ENCODE data around the gene DTX1. TPM values are rescaled to one million over a fixed set of nuclear protein-coding genes. Genes with fewer than 3 reads are reported as not detected.

Gene DTX1
- polyA plus RNA-seq, 1 donor (not counting 4 experiments of a cell fraction or from before 2014, with no cell fraction given), result not detected

DNA sequence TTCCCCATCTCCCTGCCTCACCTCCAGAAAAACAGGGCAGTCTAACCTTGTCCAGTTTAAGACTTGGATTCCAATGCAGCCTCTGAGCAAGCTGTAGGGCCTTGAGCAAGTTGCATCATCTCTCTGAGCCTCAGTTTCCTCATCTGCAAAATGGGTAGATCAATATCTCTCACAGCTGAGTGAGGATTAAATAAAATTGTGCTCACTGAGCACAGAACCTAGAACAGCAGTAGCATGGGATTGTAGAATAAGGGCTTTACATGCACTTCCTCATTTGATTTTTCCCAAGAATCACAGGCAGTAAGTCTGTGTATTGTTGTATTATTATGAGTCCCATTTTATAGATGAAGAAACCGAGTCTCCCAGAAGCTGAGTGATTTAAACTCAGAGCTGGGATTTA, 2.0 kb downstream of the DTX1 start:
- H3K4me3 ChIP-seq (ENCODE audit: control insufficient read depth in 2 of 3, extremely low read depth in 1 of 3, insufficient read depth in 2 of 3, low read depth in 1 of 3, low read length in 3 of 3), result no peak overlapping the region
- dilution Hi-C loops (cut with MboI; ENCODE audit: extremely low pct_ligation_motif_present, low sequenced_read_pairs), result loop anchor here (25.0 kb wide), 1 partner anchor 104 kb away; no protein-coding TSS in a partner anchor
- no peak overlapping the region for H3K9ac ChIP-seq (ENCODE audit: control insufficient read depth, extremely low read depth, insufficient read depth, low read length)
- no peak overlapping the region for H2AFZ ChIP-seq (ENCODE audit: control insufficient read depth, low read length)
- no peak overlapping the region for H3K27ac ChIP-seq (ENCODE audit: control insufficient read depth, insufficient read depth, low read length)
- no peak for FAIRE-seq
- H3K27me3 ChIP-seq (ENCODE audit: control insufficient read depth, extremely low read depth, insufficient read depth, low read length), result peaks cover 49% of the 10 kb centered on the region
- H3K36me3 ChIP-seq (ENCODE audit: control insufficient read depth in 2 of 2, extremely low read depth in 1 of 2, insufficient read depth in 2 of 2, low read length in 2 of 2), result no peaks in the 10 kb centered on the region
- TF ChIP-seq EZH2 (IDR thresholded peaks at IDR 0.05; ENCODE audit: low read length), result no peak
- TF ChIP-seq, protein P1, sequence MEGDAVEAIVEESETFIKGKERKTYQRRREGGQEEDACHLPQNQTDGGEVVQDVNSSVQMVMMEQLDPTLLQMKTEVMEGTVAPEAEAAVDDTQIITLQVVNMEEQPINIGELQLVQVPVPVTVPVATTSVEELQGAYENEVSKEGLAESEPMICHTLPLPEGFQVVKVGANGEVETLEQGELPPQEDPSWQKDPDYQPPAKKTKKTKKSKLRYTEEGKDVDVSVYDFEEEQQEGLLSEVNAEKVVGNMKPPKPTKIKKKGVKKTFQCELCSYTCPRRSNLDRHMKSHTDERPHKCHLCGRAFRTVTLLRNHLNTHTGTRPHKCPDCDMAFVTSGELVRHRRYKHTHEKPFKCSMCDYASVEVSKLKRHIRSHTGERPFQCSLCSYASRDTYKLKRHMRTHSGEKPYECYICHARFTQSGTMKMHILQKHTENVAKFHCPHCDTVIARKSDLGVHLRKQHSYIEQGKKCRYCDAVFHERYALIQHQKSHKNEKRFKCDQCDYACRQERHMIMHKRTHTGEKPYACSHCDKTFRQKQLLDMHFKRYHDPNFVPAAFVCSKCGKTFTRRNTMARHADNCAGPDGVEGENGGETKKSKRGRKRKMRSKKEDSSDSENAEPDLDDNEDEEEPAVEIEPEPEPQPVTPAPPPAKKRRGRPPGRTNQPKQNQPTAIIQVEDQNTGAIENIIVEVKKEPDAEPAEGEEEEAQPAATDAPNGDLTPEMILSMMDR (optimal IDR thresholded peaks at IDR 0.05 in 1 of 3, IDR thresholded peaks at IDR 0.05 in 1 of 3, conservative IDR thresholded peaks at IDR 0.05 in 1 of 3; ENCODE audit: extremely low read depth in 1 of 3, insufficient read depth in 2 of 3, low read length in 3 of 3), result no peak
- no peaks in the 10 kb centered on the region for H3K9me3 ChIP-seq (ENCODE audit: control insufficient read depth, low read depth, low read length)
- no peaks in the 10 kb centered on the region for H3K4me1 ChIP-seq (ENCODE audit: control insufficient read depth, extremely low read depth, insufficient read depth, low read length)
- peaks cover 4% of the 10 kb centered on the region for H4K20me1 ChIP-seq (ENCODE audit: control insufficient read depth, extremely low read depth, insufficient read depth, low read length)
- DNase-seq (ENCODE audit: low read depth, low spot score), result no peak
- H3K9me1 ChIP-seq (ENCODE audit: control insufficient read depth, extremely low read depth, insufficient read depth, low read length), result no peaks in the 10 kb centered on the region
- no peaks in the 10 kb centered on the region for H3K79me2 ChIP-seq (ENCODE audit: control insufficient read depth, insufficient read depth, low read length)
- no peak overlapping the region for H3K4me2 ChIP-seq (ENCODE audit: control insufficient read depth, extremely low read depth, insufficient read depth, low read depth, low read length)

DNA sequence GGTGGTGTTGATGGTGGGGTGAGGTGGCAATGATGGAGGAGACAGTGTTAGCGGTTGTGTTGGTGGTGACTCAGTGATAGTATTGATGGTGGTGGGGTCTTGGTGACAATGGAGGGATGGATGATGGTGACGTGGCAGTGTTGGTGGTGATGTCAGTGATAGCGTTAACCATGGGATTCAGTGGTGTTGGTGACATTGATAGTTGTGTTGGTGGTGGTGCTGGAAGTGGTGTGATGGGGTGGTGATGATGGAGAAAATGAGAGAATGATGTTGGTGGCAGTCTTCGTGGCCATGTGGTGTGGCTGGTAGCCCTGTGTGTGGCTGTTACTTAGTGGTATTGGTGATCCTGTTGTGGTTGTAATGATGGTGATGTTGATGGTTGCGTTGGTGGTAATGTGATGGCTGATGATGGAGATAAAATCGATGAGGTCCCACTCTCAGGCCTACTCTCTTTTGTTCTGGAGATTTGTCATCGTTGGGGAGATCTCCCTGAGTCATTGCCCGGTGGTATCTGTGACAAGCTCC, 2.6 kb downstream of the DTX1 start:
- no peaks in the 10 kb centered on the region for H3K36me3 ChIP-seq (ENCODE audit: control insufficient read depth in 2 of 2, extremely low read depth in 1 of 2, insufficient read depth in 2 of 2, low read length in 2 of 2)
- FAIRE-seq, result no peak
- no peaks in the 10 kb centered on the region for H3K4me1 ChIP-seq (ENCODE audit: control insufficient read depth, extremely low read depth, insufficient read depth, low read length)
- no peak for DNase-seq (ENCODE audit: low read depth, low spot score)
- no peak overlapping the region for H3K4me2 ChIP-seq (ENCODE audit: control insufficient read depth, extremely low read depth, insufficient read depth, low read depth, low read length)
- H2AFZ ChIP-seq (ENCODE audit: control insufficient read depth, low read length), result no peak overlapping the region
- no peak overlapping the region for H3K27ac ChIP-seq (ENCODE audit: control insufficient read depth, insufficient read depth, low read length)
- TF ChIP-seq, protein P1 (optimal IDR thresholded peaks at IDR 0.05 in 1 of 3, IDR thresholded peaks at IDR 0.05 in 1 of 3, conservative IDR thresholded peaks at IDR 0.05 in 1 of 3; ENCODE audit: extremely low read depth in 1 of 3, insufficient read depth in 2 of 3, low read length in 3 of 3), result no peak
- no peak for TF ChIP-seq EZH2 (IDR thresholded peaks at IDR 0.05; ENCODE audit: low read length)
- dilution Hi-C loops (cut with MboI; ENCODE audit: extremely low pct_ligation_motif_present, low sequenced_read_pairs), result loop anchor here (25.0 kb wide), 1 partner anchor 103 kb away; no protein-coding TSS in a partner anchor
- H4K20me1 ChIP-seq (ENCODE audit: control insufficient read depth, extremely low read depth, insufficient read depth, low read length), result peaks cover 4% of the 10 kb centered on the region
- no peaks in the 10 kb centered on the region for H3K9me1 ChIP-seq (ENCODE audit: control insufficient read depth, extremely low read depth, insufficient read depth, low read length)
- H3K4me3 ChIP-seq (ENCODE audit: control insufficient read depth in 2 of 3, extremely low read depth in 1 of 3, insufficient read depth in 2 of 3, low read depth in 1 of 3, low read length in 3 of 3), result no peak overlapping the region
- H3K79me2 ChIP-seq (ENCODE audit: control insufficient read depth, insufficient read depth, low read length), result no peaks in the 10 kb centered on the region
- H3K9me3 ChIP-seq (ENCODE audit: control insufficient read depth, low read depth, low read length), result no peaks in the 10 kb centered on the region
- H3K27me3 ChIP-seq (ENCODE audit: control insufficient read depth, extremely low read depth, insufficient read depth, low read length), result peaks cover 48% of the 10 kb centered on the region
- H3K9ac ChIP-seq (ENCODE audit: control insufficient read depth, extremely low read depth, insufficient read depth, low read length), result no peak overlapping the region

All from keratinocyte (primary cell).